SJSA1 (cell line): ENCODE results near the gene TP53RK. TPM values are rescaled to one million over a fixed set of nuclear protein-coding genes. Genes with fewer than 3 reads are reported as not detected.
"Not testable (repeated sequence)": the region's sequence is repeated elsewhere in the genome, so short reads cannot be mapped to it uniquely, and the experiment has no call there.

Experiments used
- DNase-seq, 2 experiments: peaks; one replicate each; pipeline ENCODE4 v3.0.0-alpha.2; 2015 to 2020; ENCODE audit warnings: low spot score in 2 of 2, low read depth in 1 of 2
- H3K27ac ChIP-seq: fragments of 250-450 bp; sonication (Bioruptor Pico); 2 replicates; pipeline ENCODE4 v1.5.1; 2020; ENCODE audit warnings: mild to moderate bottlenecking, moderate library complexity
- H3K27me3 ChIP-seq: fragments of 250-450 bp; sonication (Bioruptor Pico); replicated peaks from 2 replicates; pipeline ENCODE4 v1.5.1; 2020; ENCODE audit warnings: mild to moderate bottlenecking, moderate library complexity
- H3K36me3 ChIP-seq: fragments of 250-450 bp; sonication (Bioruptor Pico); 2 replicates; pipeline ENCODE4 v1.5.1; 2020; ENCODE audit warnings: mild to moderate bottlenecking
- H3K4me1 ChIP-seq: fragments of 250-450 bp; sonication (Bioruptor Pico); replicated peaks from 2 replicates; pipeline ENCODE4 v1.6.1; 2021; ENCODE audit warnings: mild to moderate bottlenecking
- H3K4me3 ChIP-seq: fragments of 250-450 bp; sonication (Bioruptor Pico); 2 replicates; pipeline ENCODE4 v1.5.1; 2020; ENCODE audit warnings: mild to moderate bottlenecking
- H3K9me3 ChIP-seq: fragments of 250-450 bp; sonication (Bioruptor Pico); replicated peaks from 2 replicates; pipeline ENCODE4 v1.5.1; 2020; ENCODE audit warnings: mild to moderate bottlenecking
- total RNA-seq: library from RNA; depleted of rRNA; stranded (reverse); fragments of >200 nt; shearing (Covaris generic); gene quantifications from 2 replicates; pipeline ENCODE4 v1.2.3, GENCODE V29; 2014

TP53RK gene
- total RNA-seq, 1 experiment from 2014 or later = 30.1 TPM

- DNase-seq = no peak
- Histone ChIP-seq H3K36me3 (peaks cover 21% of the 10 kb centered on the region), H3K4me3 (no peak overlapping the region), H3K4me1 (peaks cover 7% of the 10 kb centered on the region), H3K27me3 (no peaks in the 10 kb centered on the region), H3K9me3 (no peaks in the 10 kb centered on the region), H3K27ac (no peak overlapping the region)
Observed at GRCh38 chr20:46683939-46684750, 5.1 kb downstream of the TP53RK start.

- Histone ChIP-seq H3K36me3 (peaks cover 17% of the 10 kb centered on the region), H3K27ac (no peak overlapping the region), H3K4me3 (no peak overlapping the region), H3K4me1 (peaks cover 7% of the 10 kb centered on the region), H3K9me3 (no peaks in the 10 kb centered on the region), H3K27me3 (no peaks in the 10 kb centered on the region)
- DNase-seq = no peak
Observed at GRCh38 chr20:46683668-46683938, 5.6 kb downstream of the TP53RK start.

GRCh38 chr20:46683011-46683667 lies 6.1 kb downstream of the TP53RK start:
- no peak overlapping the region for H3K4me3 ChIP-seq
- H3K27me3 ChIP-seq = no peaks in the 10 kb centered on the region
- no peak for DNase-seq
- H3K9me3 ChIP-seq = no peaks in the 10 kb centered on the region
- H3K4me1 ChIP-seq = peaks cover 7% of the 10 kb centered on the region
- H3K27ac ChIP-seq = no peak overlapping the region
- H3K36me3 ChIP-seq = peaks cover 17% of the 10 kb centered on the region

- Histone ChIP-seq H3K9me3 (no peaks in the 10 kb centered on the region), H3K4me1 (peaks cover under 1% of the 10 kb centered on the region; the same call in 1 of the 2 replicates), H3K27me3 (no peaks in the 10 kb centered on the region), H3K4me3 (no peak overlapping the region), H3K27ac (no peak overlapping the region), H3K36me3 (peaks cover 17% of the 10 kb centered on the region)
- no peak for DNase-seq
Observed at GRCh38 chr20:46682063-46682821, 7.0 kb downstream of the TP53RK start.

- Histone ChIP-seq H3K4me3 (no peak overlapping the region), H3K4me1 (no peaks in the 10 kb centered on the region), H3K9me3 (no peaks in the 10 kb centered on the region), H3K36me3 (peaks cover 15% of the 10 kb centered on the region), H3K27ac (no peak overlapping the region), H3K27me3 (no peaks in the 10 kb centered on the region)
- peak in 1 of 2 experiments; percentile 34 for DNase-seq
Observed at GRCh38 chr20:46681032-46681854, 8.0 kb downstream of the TP53RK start.

DNA sequence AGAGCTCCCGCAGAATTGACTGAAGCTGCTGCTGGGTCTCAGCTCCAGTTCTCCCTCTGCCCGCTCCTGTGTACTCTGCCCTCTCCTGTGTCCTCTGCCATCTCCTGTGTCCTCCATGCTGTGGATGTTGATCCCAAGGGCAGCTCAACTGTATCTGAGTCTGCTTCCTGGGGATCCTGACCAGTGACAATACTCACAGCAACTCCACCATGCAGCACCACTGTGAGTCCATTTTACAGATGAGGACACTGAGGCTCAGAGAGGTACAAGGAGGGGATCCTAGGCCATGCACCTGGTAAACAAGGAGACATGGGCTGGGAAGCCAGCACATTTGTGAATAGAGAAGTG lies 8.6 kb downstream of the TP53RK start:
- H3K4me1 ChIP-seq = no peaks in the 10 kb centered on the region
- H3K4me3 ChIP-seq = no peak overlapping the region
- H3K27me3 ChIP-seq = no peaks in the 10 kb centered on the region
- H3K9me3 ChIP-seq = no peaks in the 10 kb centered on the region
- H3K36me3 ChIP-seq = peaks cover 9% of the 10 kb centered on the region
- no peak overlapping the region for H3K27ac ChIP-seq
- DNase-seq = no peak

- Histone ChIP-seq H3K4me3 (no peak overlapping the region), H3K4me1 (no peaks in the 10 kb centered on the region), H3K9me3 (no peaks in the 10 kb centered on the region), H3K36me3 (no peaks in the 10 kb centered on the region; the same call in 1 of the 2 replicates), H3K27ac (no peak overlapping the region), H3K27me3 (no peaks in the 10 kb centered on the region)
- DNase-seq = no peak
Observed at GRCh38 chr20:46678516-46678915, 10.7 kb downstream of the TP53RK start.

GRCh38 chr20:46677608-46678007 lies 11.6 kb downstream of the TP53RK start:
- no peak for DNase-seq
- Histone ChIP-seq H3K36me3 (no peaks in the 10 kb centered on the region; the same call in 1 of the 2 replicates), H3K4me3 (no peak overlapping the region), H3K27me3 (no peaks in the 10 kb centered on the region), H3K27ac (no peak overlapping the region), H3K4me1 (no peaks in the 10 kb centered on the region), H3K9me3 (no peaks in the 10 kb centered on the region)

DNA sequence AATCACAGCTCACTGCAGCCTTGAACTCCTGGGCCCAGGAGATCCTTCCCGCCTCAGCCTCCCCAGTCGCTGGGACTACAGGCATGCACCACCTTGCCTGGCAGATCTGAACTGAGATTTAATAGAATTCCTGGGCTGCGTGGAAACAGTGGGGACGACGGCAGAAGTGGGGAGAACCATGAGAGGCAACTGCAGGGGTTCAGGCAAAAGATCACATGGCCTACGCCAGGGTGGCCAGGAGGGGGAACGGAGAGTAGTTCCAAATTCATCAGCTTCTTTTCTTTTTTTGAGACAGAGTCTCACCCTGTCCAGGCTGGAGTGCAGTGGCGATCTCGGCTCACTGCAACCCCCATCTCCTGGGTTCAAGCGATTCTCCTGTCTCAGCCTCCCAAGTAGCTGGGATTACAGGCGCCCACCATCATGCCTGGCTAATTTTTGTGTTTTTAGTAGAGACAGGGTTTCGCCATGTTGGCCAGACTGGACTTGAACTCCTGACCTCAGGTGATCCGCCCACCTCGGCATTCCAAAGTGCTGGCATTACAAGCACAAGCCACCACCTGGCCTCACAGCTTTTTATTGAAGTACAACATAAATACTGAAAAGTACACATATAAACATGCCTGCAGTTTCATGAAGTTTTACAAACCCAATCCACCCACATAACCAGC lies 12.5 kb downstream of the TP53RK start:
- H3K9me3 ChIP-seq, DNase-seq, H3K27me3 ChIP-seq, H3K4me1 ChIP-seq, H3K4me3 ChIP-seq, H3K36me3 ChIP-seq, H3K27ac ChIP-seq: not testable (repeated sequence)

- Histone ChIP-seq H3K27me3 (no peaks in the 10 kb centered on the region), H3K9me3 (0 out of 2 replicates have a peak, but pooled peaks cover 7% of the 10 kb centered on the region), H3K4me1 (no peaks in the 10 kb centered on the region), H3K4me3 (no peak overlapping the region), H3K36me3 (no peaks in the 10 kb centered on the region), H3K27ac (no peak overlapping the region)
- DNase-seq = no peak
Observed at GRCh38 chr20:46674253-46675083, 14.8 kb downstream of the TP53RK start.

DNA sequence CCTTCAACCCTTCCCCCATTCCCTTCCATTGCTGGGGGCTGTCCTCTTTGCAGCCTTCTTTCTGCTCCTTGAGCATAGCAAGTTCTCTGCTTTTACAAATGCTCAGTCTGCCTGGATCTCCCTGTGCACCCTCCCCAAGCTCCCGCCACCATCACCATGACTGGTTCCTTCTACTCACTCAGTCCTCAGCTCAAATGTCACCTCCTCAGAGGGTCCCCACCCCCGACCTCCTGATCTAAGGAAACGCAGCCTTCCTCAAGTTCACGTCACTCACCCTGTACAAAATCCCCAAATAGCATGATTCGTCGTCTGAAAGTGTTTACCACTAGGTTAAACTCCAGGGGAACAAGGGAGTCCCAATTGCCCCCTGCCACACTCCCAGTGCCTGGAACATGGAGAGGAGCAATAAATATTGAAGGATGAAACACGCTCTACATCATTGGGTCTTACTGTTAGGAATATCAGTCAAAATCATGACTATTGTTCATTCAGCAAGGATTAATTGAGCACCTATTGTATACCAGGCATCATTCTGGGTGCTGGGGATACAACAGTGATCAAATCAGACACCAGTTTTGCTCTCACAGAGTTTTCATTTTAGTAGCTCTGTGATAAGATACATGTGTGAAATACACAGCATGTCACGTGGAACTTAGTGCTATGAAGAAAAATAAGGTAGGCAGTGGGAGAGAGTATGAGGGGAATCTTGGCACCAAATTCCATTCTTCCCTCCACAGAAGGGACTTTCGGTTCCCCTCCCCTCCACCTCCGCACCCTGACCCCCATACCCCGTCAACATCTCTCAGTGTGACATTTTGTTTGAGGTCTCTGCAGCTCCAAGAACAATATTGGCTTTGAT lies 15.6 kb downstream of the TP53RK start:
- 0 out of 2 replicates have a peak, but pooled peaks cover 7% of the 10 kb centered on the region for H3K9me3 ChIP-seq
- H3K27me3 ChIP-seq = no peaks in the 10 kb centered on the region
- no peaks in the 10 kb centered on the region for H3K4me1 ChIP-seq
- DNase-seq = no peak
- no peak overlapping the region for H3K4me3 ChIP-seq
- no peaks in the 10 kb centered on the region for H3K36me3 ChIP-seq
- H3K27ac ChIP-seq = no peak overlapping the region
